Natural killer cell (primary cell): ENCODE data around the gene KCNT1. TPM values are rescaled to one million over a fixed set of nuclear protein-coding genes. Genes with fewer than 3 reads are reported as not detected.

Source experiments
- ATAC-seq, 3 donors: fragments of 150-1000 bp in 2 of 3; fragments of 200-7000 bp in 1 of 3; cut with Tn5 transposase; 1 replicate in 1 of 3; 2 replicates in 2 of 3; pipeline ENCODE4 v1.10.0; 2021; ENCODE audit warnings: mild to moderate bottlenecking in 2 of 3, moderate library complexity in 2 of 3
- DNase-seq, 2 donors: peaks; one replicate each; pipeline versions ENCODE4 v3.0.0 to v3.0.0-alpha.2; 2013 to 2021; ENCODE audit warnings: mixed read lengths in 1 of 2
- H3K27ac ChIP-seq: one replicate; pipeline ENCODE4 v1.5.1; 2013; ENCODE audit warnings: mild to moderate bottlenecking, low read length
- H3K27me3 ChIP-seq: one replicate; pipeline ENCODE4 v1.6.1; 2013; ENCODE audit warnings: low read length; ENCODE audit not compliant: control insufficient read depth, insufficient read depth
- H3K36me3 ChIP-seq: one replicate; pipeline ENCODE4 v1.6.1; 2013; ENCODE audit warnings: low read length; ENCODE audit not compliant: control insufficient read depth, insufficient read depth
- H3K4me1 ChIP-seq: one replicate; pipeline ENCODE4 v1.6.1; 2013; ENCODE audit warnings: low read length; ENCODE audit not compliant: control insufficient read depth, insufficient read depth
- H3K4me3 ChIP-seq: one replicate; pipeline ENCODE4 v1.5.1; 2013; ENCODE audit warnings: low read length
- H3K9me3 ChIP-seq: one replicate; pipeline ENCODE4 v1.6.1; 2013; ENCODE audit warnings: low read length; ENCODE audit not compliant: control insufficient read depth, insufficient read depth
- H3K27ac Mint-ChIP-seq, 2 donors: one replicate each; pipeline ENCODE4 v1.8.0; 2022; ENCODE audit warnings: mild to moderate bottlenecking in 2 of 2, mixed read lengths in 2 of 2, moderate library complexity in 1 of 2
- H3K27me3 Mint-ChIP-seq, 2 donors: one replicate each; pipeline ENCODE4 v1.8.0; 2022; ENCODE audit warnings: low read depth in 2 of 2, mixed read lengths in 2 of 2
- H3K36me3 Mint-ChIP-seq: one replicate; pipeline ENCODE4 v1.8.0; 2022; ENCODE audit warnings: mixed read lengths
- H3K4me1 Mint-ChIP-seq, 2 donors: one replicate each; pipeline ENCODE4 v1.8.0; 2022; ENCODE audit warnings: mixed read lengths in 2 of 2
- H3K4me3 Mint-ChIP-seq: one replicate; pipeline ENCODE4 v1.8.0; 2022; ENCODE audit warnings: mild to moderate bottlenecking, moderate library complexity, mixed read lengths
- H3K9me3 Mint-ChIP-seq, 2 donors: one replicate each; pipeline ENCODE4 v1.8.0; 2022; ENCODE audit warnings: mixed read lengths in 2 of 2
- CTCF ChIP-seq: fragments of 200-600 bp; IDR thresholded peaks from one replicate; pipeline ENCODE4 v1.8.0; 2022; ENCODE audit warnings: antibody characterized with exemption
- WGBS: methylation state at CpG from one replicate; pipeline ENCODE4 v1.1.7; 2013; ENCODE audit warnings: missing lambda C conversion rate; ENCODE audit not compliant: insufficient coverage; 5-methylcytosine and 5-hydroxymethylcytosine counted together
- intact Hi-C: fragments of 100-400 bp; cut with micrococcal nuclease; formaldehyde crosslinking; loops from one replicate; pipeline ENCODE4 v1.14.2; 2022
- total RNA-seq, 4 donors: library from RNA; stranded (reverse); fragments of 120-200 nt in 1 of 4; gene quantifications; one replicate each; pipeline versions ENCODE4 v1.2.3 to v1.2.4, GENCODE V29; 2013 to 2022

Gene KCNT1
- total RNA-seq, 3 donors from 2014 or later (not counting 1 experiment from before 2014, with no cell fraction given) = 0.52 to 1.2 (median 0.88) TPM

GRCh38 chr9:135749171-135750045 lies 47.4 kb downstream of the KCNT1 start:
- no peak for TF ChIP-seq CTCF
- no peaks in the 10 kb centered on the region for H3K9me3 ChIP-seq
- Mint-ChIP-seq H3K9me3 (no peaks in the 10 kb centered on the region), H3K27ac (no peak overlapping the region), H3K36me3 (no peaks in the 10 kb centered on the region), H3K27me3 (peaks cover 0 to 2% of the 10 kb centered on the region in 2 donors), H3K4me1 (no peaks in the 10 kb centered on the region), H3K4me3 (no peak overlapping the region)
- no peak overlapping the region for H3K4me3 ChIP-seq
- no peaks in the 10 kb centered on the region for H3K27me3 ChIP-seq
- WGBS = 84% methylated on average over 27 of the region's 28 CpGs
- intact Hi-C loops = no loop called here
- no peak overlapping the region for H3K27ac ChIP-seq
- DNase-seq (no peak), ATAC-seq (no peak)
- H3K36me3 ChIP-seq = no peaks in the 10 kb centered on the region
- no peaks in the 10 kb centered on the region for H3K4me1 ChIP-seq

- Mint-ChIP-seq H3K4me3 (no peak overlapping the region), H3K9me3 (no peaks in the 10 kb centered on the region), H3K4me1 (no peaks in the 10 kb centered on the region), H3K27ac (no peak overlapping the region), H3K27me3 (peaks cover 0 to 2% of the 10 kb centered on the region in 2 donors), H3K36me3 (no peaks in the 10 kb centered on the region)
- Histone ChIP-seq H3K36me3 (no peaks in the 10 kb centered on the region), H3K4me1 (no peaks in the 10 kb centered on the region), H3K27me3 (no peaks in the 10 kb centered on the region), H3K9me3 (no peaks in the 10 kb centered on the region), H3K4me3 (no peak overlapping the region), H3K27ac (no peak overlapping the region)
- intact Hi-C loops = no loop called here
- no peak for TF ChIP-seq CTCF
- no peak for ATAC-seq
- DNase-seq = no peak
- 83% methylated on average over 22 of the region's 22 CpGs for WGBS
Measured at GRCh38 chr9:135750786-135751185, 48.8 kb downstream of the KCNT1 start.

GRCh38 chr9:135751501-135751900 lies 49.5 kb downstream of the KCNT1 start:
- 62% methylated on average over 13 of the region's 13 CpGs for WGBS
- intact Hi-C loops = no loop called here
- Histone ChIP-seq H3K4me1 (no peaks in the 10 kb centered on the region), H3K27ac (no peak overlapping the region), H3K4me3 (no peak overlapping the region), H3K27me3 (no peaks in the 10 kb centered on the region), H3K36me3 (no peaks in the 10 kb centered on the region), H3K9me3 (no peaks in the 10 kb centered on the region)
- DNase-seq (no peak), ATAC-seq (no peak)
- no peaks in the 10 kb centered on the region for H3K4me1 Mint-ChIP-seq
- H3K9me3 Mint-ChIP-seq = no peaks in the 10 kb centered on the region
- H3K36me3 Mint-ChIP-seq = no peaks in the 10 kb centered on the region
- no peak overlapping the region for H3K4me3 Mint-ChIP-seq
- TF ChIP-seq CTCF = no peak
- no peak overlapping the region for H3K27ac Mint-ChIP-seq
- peaks cover 0 to 2% of the 10 kb centered on the region in 2 donors for H3K27me3 Mint-ChIP-seq
